Measurements from ENCODE around the gene STK39. TPM values are rescaled to one million over a fixed set of nuclear protein-coding genes. Genes with fewer than 3 reads are reported as not detected.

Gene STK39
- total RNA-seq, 1 experiment from 2014 or later, result 15.9 TPM

GRCh38 chr2:168200930-168201583, 46.3 kb downstream of the STK39 start:
- TF ChIP-seq CTCF (conservative IDR thresholded peaks at IDR 0.05; ENCODE audit: low read depth, low read length) (no peak), EZH2 (IDR thresholded peaks at IDR 0.05; ENCODE audit: borderline replicate concordance, low read depth, low read length, poor library complexity, severe bottlenecking) (no peak)
- ChIA-PET POLR2A (ENCODE audit: low non-redundant PET) (no interaction called here), CTCF (no interaction called here)
- Histone ChIP-seq H3K4me3 (ENCODE audit: low read depth, low read length, poor library complexity, severe bottlenecking) (no peak overlapping the region), H3K9me3 (ENCODE audit: low read depth, low read length, poor library complexity, severe bottlenecking) (no peaks in the 10 kb centered on the region), H3K4me1 (ENCODE audit: insufficient read depth, low read length, poor library complexity, severe bottlenecking) (peaks cover 7% of the 10 kb centered on the region), H3K27ac (ENCODE audit: low read depth, low read length, poor library complexity, severe bottlenecking) (no peak overlapping the region), H3K27me3 (replicated peaks; ENCODE audit: insufficient read depth, low read depth, low read length, poor library complexity) (no peaks in the 10 kb centered on the region), H3K36me3 (ENCODE audit: insufficient read depth, low read length, poor library complexity, severe bottlenecking) (no peaks in the 10 kb centered on the region)
- BruUV-seq (replicated peaks), result no TSS peak
- DNase-seq (ENCODE audit: low spot score), result no peak
- intact Hi-C loops (cut with micrococcal nuclease; ENCODE audit: unreplicated experiment), result no loop called here

- intact Hi-C loops (cut with micrococcal nuclease; ENCODE audit: unreplicated experiment), result no loop called here
- Histone ChIP-seq H3K9me3 (ENCODE audit: low read depth, low read length, poor library complexity, severe bottlenecking) (no peaks in the 10 kb centered on the region), H3K4me3 (ENCODE audit: low read depth, low read length, poor library complexity, severe bottlenecking) (no peak overlapping the region), H3K27ac (ENCODE audit: low read depth, low read length, poor library complexity, severe bottlenecking) (no peak overlapping the region), H3K27me3 (replicated peaks; ENCODE audit: insufficient read depth, low read depth, low read length, poor library complexity) (no peaks in the 10 kb centered on the region), H3K36me3 (ENCODE audit: insufficient read depth, low read length, poor library complexity, severe bottlenecking) (no peaks in the 10 kb centered on the region), H3K4me1 (ENCODE audit: insufficient read depth, low read length, poor library complexity, severe bottlenecking) (peaks cover 7% of the 10 kb centered on the region)
- DNase-seq (ENCODE audit: low spot score), result no peak
- ChIA-PET POLR2A (ENCODE audit: low non-redundant PET) (no interaction called here), CTCF (no interaction called here)
- TF ChIP-seq CTCF (conservative IDR thresholded peaks at IDR 0.05; ENCODE audit: low read depth, low read length), result no peak
- no peak for TF ChIP-seq EZH2 (IDR thresholded peaks at IDR 0.05; ENCODE audit: borderline replicate concordance, low read depth, low read length, poor library complexity, severe bottlenecking)
- no TSS peak for BruUV-seq (replicated peaks)
These were observed 48.8 kb downstream of the STK39 start for GRCh38 chr2:168198476-168199207.

GRCh38 chr2:168196764-168197180, 50.6 kb downstream of the STK39 start:
- Histone ChIP-seq H3K27ac (ENCODE audit: low read depth, low read length, poor library complexity, severe bottlenecking) (no peak overlapping the region), H3K4me3 (ENCODE audit: low read depth, low read length, poor library complexity, severe bottlenecking) (no peak overlapping the region), H3K4me1 (ENCODE audit: insufficient read depth, low read length, poor library complexity, severe bottlenecking) (peaks cover 23% of the 10 kb centered on the region), H3K9me3 (ENCODE audit: low read depth, low read length, poor library complexity, severe bottlenecking) (no peaks in the 10 kb centered on the region), H3K36me3 (ENCODE audit: insufficient read depth, low read length, poor library complexity, severe bottlenecking) (no peaks in the 10 kb centered on the region), H3K27me3 (replicated peaks; ENCODE audit: insufficient read depth, low read depth, low read length, poor library complexity) (no peaks in the 10 kb centered on the region)
- BruUV-seq (replicated peaks), result no TSS peak
- POLR2A ChIA-PET (ENCODE audit: low non-redundant PET), result no interaction called here
- DNase-seq (ENCODE audit: low spot score), result no peak
- intact Hi-C loops (cut with micrococcal nuclease; ENCODE audit: unreplicated experiment), result no loop called here
- CTCF ChIA-PET, result no interaction called here
- TF ChIP-seq EZH2 (IDR thresholded peaks at IDR 0.05; ENCODE audit: borderline replicate concordance, low read depth, low read length, poor library complexity, severe bottlenecking) (no peak), CTCF (conservative IDR thresholded peaks at IDR 0.05; ENCODE audit: low read depth, low read length) (no peak)

Measured in A673 (cell line).